NCI-H82 treated with DMSO at 0.1 percent for 48 hours (cell line): ENCODE results near the gene CCDC91.
"Not testable (repeated sequence)": the region's sequence is repeated elsewhere in the genome, so short reads cannot be mapped to it uniquely, and the experiment has no call there.

Experiments
- DNase-seq: peaks from one replicate; lab custom pipeline; 2025; ENCODE audit not compliant: unreplicated experiment; lab: John Stamatoyannopoulos, UW

The CCDC91 gene

DNA sequence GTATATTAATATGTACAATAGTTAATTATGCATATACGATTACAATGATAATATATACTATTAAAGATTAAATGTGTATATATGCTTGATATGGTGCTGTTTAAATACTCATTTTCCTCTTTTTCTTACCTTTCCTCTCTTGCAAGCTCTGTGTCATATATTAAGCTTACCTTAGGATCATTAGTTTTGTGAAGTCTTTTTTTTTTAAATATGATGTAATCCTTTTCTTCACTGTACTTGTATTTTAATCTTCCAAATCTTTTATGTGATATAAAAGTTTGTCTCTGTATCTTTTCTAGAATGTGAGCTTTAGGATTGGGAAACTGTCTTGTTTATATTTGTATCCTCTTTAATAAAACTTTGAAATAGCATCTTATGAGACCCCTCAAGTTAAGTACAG lies 88.7 kb downstream of the CCDC91 start:
- DNase-seq = no peak

DNA sequence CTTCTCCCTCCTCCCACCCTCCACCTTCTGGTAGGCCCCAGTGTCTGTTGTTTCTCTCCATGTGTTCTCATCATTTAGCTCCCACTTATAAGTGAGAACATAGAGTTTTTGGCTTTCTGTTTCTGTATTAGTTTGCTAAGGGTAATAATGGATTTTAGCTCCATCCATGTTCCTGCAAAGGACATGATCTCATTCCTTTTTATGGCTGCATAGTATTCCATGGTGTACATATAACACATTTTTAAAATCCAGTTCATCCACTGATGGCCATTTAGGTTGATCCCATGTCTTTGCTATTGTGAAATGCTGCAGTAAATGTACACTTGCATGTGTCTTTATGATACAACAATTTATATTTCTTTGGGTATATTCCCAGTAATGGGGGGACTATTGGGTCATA lies 96.1 kb downstream of the CCDC91 start:
- no peak for DNase-seq

DNA sequence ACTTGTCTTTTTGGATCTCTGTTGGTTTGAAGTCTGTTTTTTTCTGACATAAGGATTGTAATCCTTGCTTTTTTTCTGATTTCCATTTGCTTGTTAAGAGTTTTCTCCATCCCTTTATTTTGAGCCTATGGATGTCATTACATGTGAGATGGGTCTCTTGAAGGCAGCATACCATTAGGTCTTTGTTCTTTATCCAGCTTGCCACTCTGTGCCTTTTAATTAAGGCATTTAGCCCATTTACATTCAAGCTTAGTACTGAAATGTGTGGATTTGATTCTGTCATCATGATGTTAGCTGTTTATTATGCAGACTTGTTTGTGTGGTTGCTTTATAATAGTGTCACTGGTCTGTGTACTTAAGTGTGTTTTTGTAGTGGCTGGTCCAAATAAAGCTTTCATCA lies 100.0 kb downstream of the CCDC91 start:
- no peak for DNase-seq

DNA sequence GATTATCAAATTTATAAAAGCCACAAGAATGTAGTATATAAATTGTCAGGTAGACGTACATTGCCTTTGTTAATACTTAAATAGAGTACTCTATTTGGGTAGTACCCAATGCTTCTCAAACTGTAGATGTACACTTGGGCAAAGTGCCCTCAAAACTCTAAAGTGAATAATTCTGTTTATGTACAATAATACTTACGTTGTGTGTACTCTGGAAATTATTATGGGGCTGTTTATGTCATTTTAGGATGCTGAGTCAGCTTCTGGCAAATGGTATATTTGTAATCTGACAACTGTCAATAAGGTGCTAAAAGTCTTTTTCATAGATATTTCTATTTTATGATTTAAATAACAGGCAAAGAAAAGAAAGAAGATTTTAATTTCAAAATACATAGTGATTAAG lies 102.4 kb downstream of the CCDC91 start:
- no peak for DNase-seq

DNA sequence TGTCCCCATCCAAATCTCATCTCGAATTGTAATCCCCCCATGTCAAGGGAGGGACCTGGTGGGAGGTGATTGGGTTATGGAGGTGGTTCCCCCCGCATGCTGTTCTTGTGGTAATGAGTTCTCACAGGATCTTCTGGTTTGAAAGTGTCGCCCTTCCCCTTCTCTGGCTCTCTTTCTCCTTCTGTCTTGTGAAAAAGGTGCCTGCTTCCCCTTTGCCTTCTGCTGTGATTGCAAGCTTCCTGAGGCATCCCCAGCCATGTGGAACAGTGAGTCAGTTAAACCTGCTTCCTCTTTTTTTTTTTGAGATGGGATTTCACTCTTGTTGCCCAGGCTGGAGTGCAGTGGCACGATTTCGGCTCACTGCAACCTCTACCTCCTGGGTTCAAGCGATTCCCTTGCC lies 104.0 kb downstream of the CCDC91 start:
- no peak for DNase-seq

DNA sequence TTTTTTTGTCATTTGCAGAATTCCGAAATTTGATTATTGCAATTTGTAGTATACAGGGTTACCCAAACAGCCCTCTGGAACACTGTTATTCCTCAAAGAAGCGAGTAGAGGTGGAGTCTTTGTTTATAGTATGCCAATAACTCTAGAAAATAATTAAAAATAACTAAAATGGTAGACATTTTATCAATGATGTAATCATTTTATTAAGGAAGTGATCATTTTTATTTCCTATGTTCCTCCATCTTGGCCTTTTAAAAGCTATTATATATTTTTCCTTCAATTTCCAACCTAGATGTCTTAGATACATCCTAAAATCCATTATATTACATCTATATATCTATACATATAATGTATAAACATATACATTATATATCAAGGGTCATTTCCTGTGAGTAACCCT lies 106.0 kb downstream of the CCDC91 start:
- DNase-seq = no peak

DNA sequence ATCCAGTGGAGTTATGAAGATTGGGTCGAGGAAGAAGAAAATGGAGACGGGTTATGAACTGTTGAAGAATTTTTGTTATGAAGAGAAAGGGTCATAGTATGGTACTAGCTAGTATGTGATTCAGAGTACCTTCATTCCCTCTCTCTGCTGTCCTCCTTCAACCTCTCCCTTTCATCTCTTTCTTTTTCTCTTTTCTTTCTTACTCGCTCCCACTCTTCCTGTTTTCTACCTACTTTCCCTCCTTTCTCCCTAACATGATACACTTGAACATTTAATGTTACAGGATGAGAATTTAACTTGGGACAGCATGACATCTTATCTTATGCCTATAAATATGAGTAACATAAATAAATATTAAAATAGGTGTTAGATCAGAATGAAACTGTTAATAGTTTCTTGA lies 112.9 kb downstream of the CCDC91 start:
- DNase-seq = no peak

DNA sequence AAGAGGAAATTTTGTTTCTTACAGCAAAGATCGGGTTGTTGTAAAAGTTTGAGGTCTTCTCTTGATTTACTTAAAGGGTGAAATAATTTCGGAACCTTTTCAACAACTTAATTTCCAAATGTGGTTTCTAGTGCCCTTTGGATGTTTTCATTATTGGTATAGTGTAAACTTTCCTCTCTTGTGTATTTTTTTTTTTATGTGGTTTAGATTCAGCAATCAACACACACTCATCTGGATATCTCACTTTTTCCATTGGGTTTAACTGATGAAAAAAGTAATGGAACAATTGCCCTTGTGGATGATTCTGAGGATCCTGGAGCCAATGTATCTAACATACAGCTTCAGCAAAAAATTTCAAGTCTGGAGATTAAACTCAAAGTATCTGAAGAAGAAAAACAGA lies 116.3 kb downstream of the CCDC91 start:
- DNase-seq = no peak

DNA sequence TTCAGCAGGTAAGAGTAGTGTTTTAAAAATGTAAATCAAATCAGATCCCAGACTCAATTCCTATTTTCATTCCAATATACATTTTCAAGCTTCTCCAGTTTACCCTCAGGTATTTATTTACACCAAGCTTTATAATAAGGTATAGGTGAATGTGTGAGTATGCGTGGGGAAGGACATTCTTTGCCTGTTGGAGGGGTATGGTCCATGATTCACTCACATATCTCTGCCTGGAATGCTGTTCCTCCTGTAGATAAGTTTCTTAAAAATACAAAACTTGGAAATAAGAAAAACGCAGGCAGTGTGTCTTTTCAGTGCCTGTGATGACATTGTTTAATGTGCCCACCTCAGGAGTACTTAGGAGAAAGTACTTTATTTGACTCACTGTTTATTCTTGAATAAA lies 118.6 kb downstream of the CCDC91 start:
- DNase-seq = no peak

DNA sequence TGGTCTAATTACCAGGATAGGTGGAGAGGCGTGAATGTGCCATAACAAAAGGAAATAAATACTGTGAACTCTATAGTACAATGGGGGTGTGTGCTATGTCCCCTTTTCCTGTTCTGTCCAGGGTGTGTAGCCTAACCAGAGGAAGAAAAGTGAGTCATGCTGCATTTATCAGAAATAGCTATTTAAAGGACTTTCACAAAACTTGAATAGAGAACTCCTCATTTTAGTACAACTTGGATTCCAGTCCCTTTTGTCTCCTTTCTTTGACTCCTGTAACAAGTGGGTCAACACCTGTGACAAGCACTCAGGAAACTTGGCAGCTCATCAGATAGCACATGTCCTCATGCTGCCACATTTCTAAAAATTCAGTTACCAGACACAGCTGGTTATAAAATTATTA lies 123.4 kb downstream of the CCDC91 start:
- DNase-seq = no peak

DNA sequence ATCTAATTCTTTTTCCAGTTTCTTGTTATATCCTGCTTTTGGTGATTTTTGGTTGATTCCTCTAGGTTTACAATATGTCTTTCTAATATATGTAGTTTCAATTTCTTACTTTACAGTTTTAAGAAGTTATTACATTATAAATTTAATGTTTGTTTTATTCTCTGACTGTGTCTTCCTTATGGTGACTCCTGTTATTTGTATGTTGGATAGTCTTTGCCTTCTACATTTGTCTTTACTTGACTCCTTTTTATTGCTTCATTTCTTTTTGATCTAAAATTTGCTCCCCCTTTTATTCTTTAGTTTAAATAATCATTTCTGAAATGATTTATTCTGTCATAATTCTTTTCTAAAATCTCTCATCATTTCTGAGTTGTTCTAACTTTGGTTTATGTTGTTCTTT lies 125.8 kb downstream of the CCDC91 start:
- DNase-seq = no peak

DNA sequence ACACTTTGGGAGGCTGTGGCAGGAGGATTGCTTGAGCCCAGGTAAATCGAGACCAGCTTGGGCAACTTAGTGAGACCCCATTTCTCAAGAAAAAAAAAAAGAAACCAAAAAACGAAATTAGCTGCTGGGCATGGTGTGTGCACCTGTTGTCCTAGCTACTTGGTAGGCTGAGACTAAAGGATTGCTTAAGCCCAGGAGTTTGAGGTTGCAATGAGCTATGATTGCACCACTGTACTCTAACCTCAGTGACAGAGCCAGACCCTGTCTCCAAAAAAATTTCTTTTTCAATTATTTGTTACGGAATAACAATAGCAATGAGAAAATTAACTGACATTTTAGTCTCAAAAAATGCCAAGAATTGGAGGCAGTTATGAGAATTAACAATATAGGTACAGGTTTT lies 128.0 kb downstream of the CCDC91 start:
- DNase-seq = no peak

DNA sequence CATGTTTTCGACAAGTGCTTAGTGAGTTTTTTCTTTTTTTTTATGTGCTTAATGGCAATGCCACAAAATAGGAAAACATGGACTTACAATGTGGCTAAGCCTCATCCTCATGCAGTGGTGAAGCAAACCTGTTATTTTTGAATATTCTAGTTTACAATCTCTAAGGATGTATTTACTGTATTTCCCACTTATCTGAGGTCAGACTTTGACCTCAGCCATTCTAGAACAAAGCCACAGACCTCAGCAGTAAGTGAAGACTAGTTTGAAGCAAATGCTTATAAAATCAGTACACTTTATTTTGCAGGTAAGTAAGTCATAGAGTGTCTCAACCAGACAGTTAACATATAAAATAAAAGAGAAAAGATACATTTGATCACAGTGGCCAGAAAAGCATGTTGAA lies 130.1 kb downstream of the CCDC91 start:
- no peak for DNase-seq

DNA sequence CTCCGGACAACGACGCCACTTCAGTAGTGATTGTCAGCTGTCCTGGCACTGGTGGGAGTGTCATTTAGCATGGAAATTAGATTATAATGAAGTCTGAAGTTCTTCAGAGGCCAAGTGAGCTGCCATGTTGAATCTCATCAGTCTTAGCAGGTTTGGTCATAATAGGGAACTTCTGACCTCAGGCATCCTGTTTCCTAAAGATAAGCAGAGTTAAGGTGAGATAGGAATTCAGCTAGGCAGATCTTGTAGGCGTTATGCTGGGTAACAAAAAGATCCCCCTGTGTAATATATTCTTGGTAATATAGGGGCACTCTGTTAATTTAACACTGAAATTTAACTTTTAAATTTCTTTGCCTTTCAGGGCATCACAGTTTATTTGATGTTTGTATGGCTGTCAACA lies 137.5 kb downstream of the CCDC91 start:
- DNase-seq = no peak

DNA sequence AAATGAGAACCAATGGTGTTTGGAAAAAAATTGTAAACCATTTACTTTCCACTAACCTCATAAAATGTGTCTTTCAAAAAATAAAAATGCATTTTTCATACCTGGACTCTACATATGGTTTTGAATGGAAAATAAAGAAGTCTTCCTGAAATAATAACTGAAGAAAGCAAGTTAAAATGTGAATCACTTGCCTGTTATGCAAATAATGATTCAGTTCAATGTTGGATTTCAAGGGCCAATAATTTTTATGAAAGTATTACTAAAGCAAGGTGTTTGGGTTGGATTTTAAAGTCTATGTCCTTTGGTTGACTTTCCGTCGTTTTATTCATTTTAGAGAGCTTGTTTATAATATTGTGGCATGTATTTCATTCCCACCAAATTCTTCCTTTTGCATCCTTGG lies 138.7 kb downstream of the CCDC91 start:
- DNase-seq = no peak

DNA sequence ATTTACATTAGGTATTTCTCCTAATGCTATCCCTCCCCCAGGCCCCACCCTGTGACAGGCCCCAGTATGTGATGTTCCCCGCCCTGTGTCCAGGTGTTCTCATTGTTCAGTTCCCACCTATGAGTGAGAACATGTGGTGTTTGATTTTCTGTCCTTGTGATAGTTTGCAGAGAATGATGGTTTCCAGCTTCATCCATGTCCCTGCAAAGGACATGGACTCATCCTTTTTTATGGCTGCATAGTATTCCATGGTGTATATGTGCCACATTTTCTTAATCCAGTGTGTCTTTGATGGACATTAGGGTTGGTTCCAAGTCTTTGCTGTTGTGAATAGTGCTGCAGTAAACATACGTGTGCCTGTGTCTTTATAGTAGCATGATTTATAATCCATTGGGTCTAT lies 139.5 kb downstream of the CCDC91 start:
- DNase-seq = not testable (repeated sequence)

DNA sequence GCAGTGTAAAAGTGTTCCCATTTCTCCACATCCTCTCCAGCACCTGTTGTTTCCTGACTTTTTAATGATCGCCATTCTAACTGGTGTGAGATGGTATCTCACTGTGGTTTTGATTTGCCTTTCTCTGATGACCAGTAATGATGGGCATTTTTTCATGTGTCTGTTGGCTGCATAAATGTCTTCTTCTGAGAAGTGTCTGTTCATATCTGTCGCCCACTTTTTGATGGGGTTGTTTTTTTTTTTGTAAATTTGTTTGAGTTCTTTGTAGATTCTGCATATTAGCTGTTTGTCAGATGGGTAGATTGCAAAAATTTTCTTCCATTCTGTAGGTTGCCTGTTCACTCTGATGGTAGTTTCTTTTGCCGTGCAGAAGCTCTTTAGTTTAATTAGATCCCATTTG lies 140.0 kb downstream of the CCDC91 start:
- not testable (repeated sequence) for DNase-seq

DNA sequence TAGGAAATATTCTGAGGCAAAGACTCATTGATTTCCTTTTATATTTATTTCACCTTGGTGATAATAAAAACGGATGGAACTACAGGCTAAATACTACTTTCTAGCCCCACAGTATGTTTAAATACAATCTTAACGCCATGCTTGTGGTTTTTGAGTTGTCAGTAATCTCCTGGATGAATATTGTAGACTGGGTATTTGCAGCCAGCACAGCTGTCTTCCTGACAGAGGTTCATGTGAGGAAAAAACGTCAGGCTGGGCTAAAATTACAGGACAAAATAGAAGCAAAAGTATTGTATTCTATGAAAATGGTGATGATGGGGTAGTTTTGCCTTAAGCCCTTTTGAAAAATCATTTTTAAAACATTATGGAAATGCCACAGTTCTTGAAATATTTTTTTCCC lies 140.9 kb downstream of the CCDC91 start:
- DNase-seq = no peak

DNA sequence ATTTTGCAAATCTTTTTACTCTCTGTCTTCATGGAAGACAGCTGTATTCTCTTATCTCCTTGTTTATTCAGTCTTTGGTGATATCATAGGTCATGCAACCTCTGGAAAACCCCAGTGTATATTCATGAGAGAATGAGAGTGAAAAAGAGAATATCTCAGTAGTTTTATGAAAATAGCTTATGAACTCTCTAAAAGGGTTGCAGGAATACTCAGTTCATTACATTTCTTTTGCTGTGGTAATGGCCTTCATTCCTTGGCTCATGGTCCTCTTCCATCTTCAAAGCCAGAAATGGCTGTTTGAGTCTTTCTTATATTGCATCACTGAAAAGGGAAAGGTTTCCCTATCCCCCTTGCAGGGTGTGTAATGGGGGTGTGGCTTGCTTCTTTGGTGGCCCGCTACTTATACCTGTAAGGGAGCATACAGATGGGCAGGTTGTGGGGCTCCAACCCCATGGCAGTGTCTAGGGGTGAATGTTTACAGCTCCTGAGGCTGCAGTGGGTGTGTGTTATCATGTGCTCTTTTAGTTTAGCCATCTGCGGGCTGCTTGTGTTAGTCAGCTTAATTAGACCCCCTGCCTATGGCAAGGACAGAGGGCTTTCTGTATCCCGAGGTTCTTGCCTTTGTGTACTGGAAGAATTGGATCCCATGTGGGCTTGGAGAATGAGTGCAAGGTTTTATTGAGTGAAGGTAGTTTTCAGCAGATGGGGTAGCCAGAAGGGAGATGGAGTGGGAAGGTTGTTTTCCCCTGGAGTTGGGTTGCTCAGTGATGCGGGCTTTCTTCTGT lies 150.2 kb downstream of the CCDC91 start:
- DNase-seq = no peak

DNA sequence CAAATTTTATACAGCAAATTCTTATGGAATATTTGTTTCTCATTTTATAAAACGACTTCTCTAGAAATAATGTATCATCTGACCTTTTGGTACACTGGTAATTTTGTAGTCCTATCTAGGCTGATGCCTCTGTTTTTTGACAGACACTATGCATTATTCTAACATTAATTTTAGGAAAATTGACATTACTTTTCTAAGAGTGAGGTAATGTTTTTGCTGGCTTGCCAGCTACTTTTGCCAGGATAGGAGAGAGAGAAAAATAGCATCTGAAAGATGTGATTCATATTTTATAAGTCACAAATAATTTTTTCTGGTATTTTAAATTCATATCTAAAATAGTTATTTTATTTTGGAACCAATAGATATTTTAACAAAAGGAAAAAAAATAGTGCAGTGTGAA lies 153.5 kb downstream of the CCDC91 start:
- DNase-seq = no peak

DNA sequence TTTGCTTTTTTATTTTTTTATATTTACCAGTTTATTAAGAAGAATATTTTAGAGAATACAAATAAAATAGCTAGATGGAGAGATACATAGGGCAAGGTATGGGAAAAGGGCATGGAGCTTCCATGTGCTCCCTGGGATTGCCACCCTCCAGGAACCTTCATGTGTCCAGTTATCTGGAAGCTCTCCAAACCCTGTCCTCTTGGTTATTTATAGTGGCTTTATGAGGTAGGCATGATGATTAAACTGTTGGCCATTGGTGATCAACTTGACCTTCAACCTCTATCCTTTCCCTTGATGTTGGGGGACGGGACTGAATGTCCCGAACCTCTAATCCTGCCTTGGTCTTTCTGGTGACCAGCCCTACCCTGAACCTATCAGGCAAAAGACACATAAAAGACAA lies 156.3 kb downstream of the CCDC91 start:
- DNase-seq = no peak

DNA sequence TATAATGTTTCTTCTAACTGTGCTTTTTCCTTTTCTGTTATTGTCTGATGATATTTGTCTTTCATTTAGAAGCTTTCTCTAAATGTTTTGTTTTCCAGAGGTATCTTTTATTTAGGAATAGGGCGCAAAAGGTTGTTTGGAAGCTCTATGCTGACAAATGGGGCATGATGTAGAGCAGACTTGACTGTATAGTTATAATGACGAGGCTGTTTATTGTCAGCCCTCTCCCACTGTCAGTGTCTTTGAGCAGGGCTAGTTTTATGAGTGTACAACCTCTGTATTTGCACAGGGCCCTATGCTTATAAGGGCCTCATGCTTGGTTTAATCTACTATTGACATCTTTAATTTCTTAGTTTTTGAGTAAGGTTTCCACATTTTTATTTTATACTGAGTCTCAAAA lies 158.9 kb downstream of the CCDC91 start:
- DNase-seq = no peak

DNA sequence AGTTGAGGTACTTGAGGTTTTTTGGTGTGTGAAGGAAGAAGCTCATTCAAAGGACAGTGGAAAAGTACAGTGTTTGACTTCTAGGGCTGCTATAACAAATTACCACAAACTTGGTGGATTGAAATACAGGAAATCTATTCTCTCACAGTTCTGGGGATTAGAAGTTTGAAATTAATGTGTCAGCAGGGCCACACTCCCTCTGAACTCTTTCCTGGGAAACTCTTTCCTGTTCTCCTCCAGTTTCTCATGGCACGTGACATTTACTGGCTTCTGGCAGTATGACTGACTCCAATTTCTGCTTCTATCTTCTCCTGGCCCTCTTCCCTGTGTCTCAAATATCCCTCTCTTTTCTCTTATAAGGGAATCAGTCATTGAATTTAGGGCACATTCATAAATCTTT lies 160.2 kb downstream of the CCDC91 start:
- DNase-seq = no peak
